ENCODE data around the gene ITGB6.

The ITGB6 gene

GRCh38 chr2:160050147-160050546, 149.9 kb downstream of the ITGB6 start:
- no peak for TF ChIP-seq CTCF (IDR thresholded peaks at IDR 0.05; ENCODE audit: low read length, missing control alignments)
- no peak for DNase-seq (ENCODE audit: low read depth)
- H3K4me3 ChIP-seq (replicated peaks; ENCODE audit: low read depth, low read length): no peak overlapping the region

Data from fibroblast of pulmonary artery (primary cell).